ENCODE results near the gene MT1F. TPM values are rescaled to one million over a fixed set of nuclear protein-coding genes. Genes with fewer than 3 reads are reported as not detected.

Gene MT1F
- total RNA-seq, result 1 to 10 TPM in 1 of 4 donors, not detected in 3; 3.2 TPM

- ATAC-seq, result peak; percentile 71 to 83
- Histone ChIP-seq H3K27me3 (peaks cover 5 to 13% (median 8%) of the 10 kb centered on the region in 3 donors), H3K4me3 (peak within 1 kb of the TSS; percentile 42 to 67 (median 58)), H3K4me1 (peaks cover 0 to 7% of the 10 kb centered on the region in 2 donors), H3K27ac (peak within 1 kb of the TSS in 2 of 4 donors; percentile 20 to 49), H3K9me3 (no peaks in the 10 kb centered on the region), H3K36me3 (no peaks in the 10 kb centered on the region)
- in situ Hi-C loops (cut with MboI; ENCODE audit: low sequenced_read_pairs in 4 of 4), result no loop called here
- no peak for TF ChIP-seq CTCF (IDR thresholded peaks at IDR 0.05 in 4 of 5, conservative IDR thresholded peaks at IDR 0.05 in 1 of 5)
- peak in 1 of 2 donors; percentile 11 for TF ChIP-seq POLR2A (IDR thresholded peaks at IDR 0.05)
- intact Hi-C loops (cut with DNase I; ENCODE audit: low total_unique reads), result no loop called here
- DNase-seq, result peak; percentile 34 to 71
Observed at GRCh38 chr16:56657555-56658326, at the start of gene MT1F. Gene MT1F, plus strand, starts transcription at chr16:56657959. Its CDS starts 100 bp downstream, at chr16:56658059.

- peak in 1 of 2 donors; percentile 99 for TF ChIP-seq POLR2A (IDR thresholded peaks at IDR 0.05)
- TF ChIP-seq CTCF (IDR thresholded peaks at IDR 0.05 in 4 of 5, conservative IDR thresholded peaks at IDR 0.05 in 1 of 5), result peak in 1 of 5 experiments; percentile 11
- Histone ChIP-seq H3K36me3 (no peaks in the 10 kb centered on the region), H3K4me3 (peak within 1 kb of the TSS; percentile 60 to 75 (median 70)), H3K9me3 (no peaks in the 10 kb centered on the region), H3K27me3 (no peaks in the 10 kb centered on the region), H3K27ac (peak within 1 kb of the TSS; percentile 95 to 99 (median 98)), H3K4me1 (peaks cover 71 to 83% of the 10 kb centered on the region in 2 donors)
- intact Hi-C loops (cut with DNase I; ENCODE audit: low total_unique reads), result loop anchor here (1.0 to 5.0 kb wide), 3 partner anchors 74 to 454 kb away; partner anchors contain the start of genes HERPUD1 and MT1X
- DNase-seq, result peak; percentile 94 to 97
- ATAC-seq, result peak; percentile 18 to 19
- in situ Hi-C loops (cut with MboI; ENCODE audit: low sequenced_read_pairs in 4 of 4), result loop anchor here in 2 of 4 donors (5.0 to 10.0 kb wide), 2 partner anchors 74 to 93 kb away; partner anchors contain the start of gene MT1X (in 2 of the 2)
Observed at GRCh38 chr16:56608043-56608875, 49.5 kb upstream of the MT1F start, which contains the start of gene MT2A. Gene MT2A, plus strand, starts transcription at chr16:56608584. Its CDS starts 72 bp downstream, at chr16:56608656.

- ATAC-seq (no peak), DNase-seq (peak in 1 of 2 donors; percentile 58)
- Histone ChIP-seq H3K36me3 (no peaks in the 10 kb centered on the region), H3K27ac (peak overlapping the region; percentile 95 to 99 (median 98)), H3K4me1 (peaks cover 69 to 78% of the 10 kb centered on the region in 2 donors), H3K9me3 (no peaks in the 10 kb centered on the region), H3K4me3 (peak overlapping the region; percentile 60 to 75 (median 70)), H3K27me3 (no peaks in the 10 kb centered on the region)
- intact Hi-C loops (cut with DNase I; ENCODE audit: low total_unique reads) (loop anchor here (1.0 to 5.0 kb wide), 3 partner anchors 73 to 453 kb away; partner anchors contain the start of genes HERPUD1 and MT1X), in situ Hi-C loops (cut with MboI; ENCODE audit: low sequenced_read_pairs in 4 of 4) (loop anchor here in 2 of 4 donors (5.0 to 10.0 kb wide), 2 partner anchors 73 to 94 kb away; partner anchors contain the start of gene MT1X (in 2 of the 2))
- no peak for TF ChIP-seq POLR2A (IDR thresholded peaks at IDR 0.05)
- peak in 1 of 5 experiments; percentile 13 for TF ChIP-seq CTCF (IDR thresholded peaks at IDR 0.05 in 4 of 5, conservative IDR thresholded peaks at IDR 0.05 in 1 of 5)
Observed at GRCh38 chr16:56608876-56609462, 48.8 kb upstream of the MT1F start.

GRCh38 chr16:56609463-56609921 is 48.3 kb upstream of the MT1F start:
- Histone ChIP-seq H3K4me3 (peak overlapping the region; percentile 60 to 75 (median 70)), H3K4me1 (peaks cover 64 to 73% of the 10 kb centered on the region in 2 donors), H3K9me3 (no peaks in the 10 kb centered on the region), H3K36me3 (no peaks in the 10 kb centered on the region), H3K27me3 (no peaks in the 10 kb centered on the region), H3K27ac (peak overlapping the region; percentile 95 to 99 (median 98))
- peak; percentile 70 to 80 for DNase-seq
- ATAC-seq, result peak in 1 of 2 donors; percentile 5
- in situ Hi-C loops (cut with MboI; ENCODE audit: low sequenced_read_pairs in 4 of 4) (loop anchor here in 2 of 4 donors (5.0 to 10.0 kb wide), 2 partner anchors 73 to 95 kb away; partner anchors contain the start of gene MT1X (in 2 of the 2)), intact Hi-C loops (cut with DNase I; ENCODE audit: low total_unique reads) (loop anchor here (5.0 kb wide), 1 partner anchor 453 kb away; no protein-coding TSS in a partner anchor)
- TF ChIP-seq POLR2A (IDR thresholded peaks at IDR 0.05) (no peak), CTCF (IDR thresholded peaks at IDR 0.05 in 4 of 5, conservative IDR thresholded peaks at IDR 0.05 in 1 of 5) (peak in 2 of 5 experiments; percentile 10 to 12)

All from gastrocnemius medialis (tissue), 4 donors.